ENCODE measurements around the gene KANSL1.
"Not testable (repeated sequence)": the region's sequence is repeated elsewhere in the genome, so short reads cannot be mapped to it uniquely, and the experiment has no call there.

Gene KANSL1

GRCh38 chr17:46193151-46193625 is at the start of gene KANSL1:
Gene KANSL1, minus strand, starts transcription at chr17:46193429. Its CDS starts 21,286 bp downstream, at chr17:46172143.
- peak within 1 kb of the TSS; percentile 91 to 100 (median 100) for H3K27ac ChIP-seq
- peak within 1 kb of the TSS; percentile 65 to 98 (median 90) for H3K4me3 ChIP-seq

- H3K4me3 ChIP-seq, H3K27ac ChIP-seq: not testable (repeated sequence)
These were observed 38.1 kb upstream of the KANSL1 start for GRCh38 chr17:46231359-46231758.

- Histone ChIP-seq H3K4me3 (peak overlapping the region; percentile 61 to 91 (median 82)), H3K27ac (peak overlapping the region in 20 of 21 experiments; percentile 47 to 88 (median 76))
These were observed 32.1 kb upstream of the KANSL1 start for GRCh38 chr17:46225274-46225794.

- H3K27ac ChIP-seq, result peak overlapping the region in 20 of 21 experiments; percentile 47 to 88 (median 76)
- H3K4me3 ChIP-seq, result peak overlapping the region; percentile 61 to 91 (median 82)
These were observed 31.6 kb upstream of the KANSL1 start for GRCh38 chr17:46224864-46225263.

GRCh38 chr17:46223041-46223440 is 29.8 kb upstream of the KANSL1 start:
- H3K27ac ChIP-seq, result not testable (repeated sequence)

GRCh38 chr17:46216682-46217081 is 23.5 kb upstream of the KANSL1 start:
- Histone ChIP-seq H3K27ac (no peak overlapping the region), H3K4me3 (no peak overlapping the region)

More at GRCh38 chr17:46223041-46223440, 29.8 kb upstream of the KANSL1 start:
- H3K4me3 ChIP-seq, result not testable (repeated sequence)

GRCh38 chr17:46212634-46213435 is 19.6 kb upstream of the KANSL1 start:
- Histone ChIP-seq H3K4me3 (no peak overlapping the region), H3K27ac (peak overlapping the region in 2 of 21 experiments; percentile 1 to 32)

GRCh38 chr17:46208997-46209396 is 15.8 kb upstream of the KANSL1 start:
- H3K27ac ChIP-seq, result no peak overlapping the region
- H3K4me3 ChIP-seq, result no peak overlapping the region

GRCh38 chr17:46205975-46206374 is 12.7 kb upstream of the KANSL1 start:
- Histone ChIP-seq H3K27ac (no peak overlapping the region), H3K4me3 (no peak overlapping the region)

GRCh38 chr17:46202424-46202823 is 9.2 kb upstream of the KANSL1 start:
- Histone ChIP-seq H3K27ac (no peak overlapping the region), H3K4me3 (no peak overlapping the region)

GRCh38 chr17:46201491-46201890 is 8.3 kb upstream of the KANSL1 start:
- Histone ChIP-seq H3K4me3 (no peak overlapping the region), H3K27ac (no peak overlapping the region)

GRCh38 chr17:46200197-46200596 is 7.0 kb upstream of the KANSL1 start:
- Histone ChIP-seq H3K4me3 (no peak overlapping the region), H3K27ac (no peak overlapping the region)

- Histone ChIP-seq H3K4me3 (no peak overlapping the region), H3K27ac (no peak overlapping the region)
These were observed 6.2 kb upstream of the KANSL1 start for GRCh38 chr17:46199379-46199778.

- Histone ChIP-seq H3K4me3 (no peak overlapping the region), H3K27ac (no peak overlapping the region)
These were observed 5.0 kb upstream of the KANSL1 start for GRCh38 chr17:46198233-46198632.

GRCh38 chr17:46197530-46197929 is 4.3 kb upstream of the KANSL1 start:
- Histone ChIP-seq H3K4me3 (no peak overlapping the region), H3K27ac (no peak overlapping the region)

GRCh38 chr17:46195939-46196716 is 2.9 kb upstream of the KANSL1 start:
- Histone ChIP-seq H3K4me3 (no peak overlapping the region), H3K27ac (peak overlapping the region in 5 of 21 experiments; percentile 99 to 100 (median 100))

GRCh38 chr17:46195217-46195855 is 2.1 kb upstream of the KANSL1 start:
- peak overlapping the region in 10 of 21 experiments; percentile 99 to 100 (median 100) for H3K27ac ChIP-seq
- H3K4me3 ChIP-seq, result no peak overlapping the region

GRCh38 chr17:46194393-46195216 is 1.4 kb upstream of the KANSL1 start:
- Histone ChIP-seq H3K27ac (peak overlapping the region in 20 of 21 experiments; percentile 71 to 100 (median 100)), H3K4me3 (peak overlapping the region; percentile 65 to 98 (median 90))

All from skin epidermis (tissue), 12 donors.